Measurements from ENCODE around the gene TGFBR2. TPM values are rescaled to one million over a fixed set of nuclear protein-coding genes. Genes with fewer than 3 reads are reported as not detected.

Gene TGFBR2
- 10 to 100 TPM; 53.0 to 69.6 TPM for total RNA-seq

DNA sequence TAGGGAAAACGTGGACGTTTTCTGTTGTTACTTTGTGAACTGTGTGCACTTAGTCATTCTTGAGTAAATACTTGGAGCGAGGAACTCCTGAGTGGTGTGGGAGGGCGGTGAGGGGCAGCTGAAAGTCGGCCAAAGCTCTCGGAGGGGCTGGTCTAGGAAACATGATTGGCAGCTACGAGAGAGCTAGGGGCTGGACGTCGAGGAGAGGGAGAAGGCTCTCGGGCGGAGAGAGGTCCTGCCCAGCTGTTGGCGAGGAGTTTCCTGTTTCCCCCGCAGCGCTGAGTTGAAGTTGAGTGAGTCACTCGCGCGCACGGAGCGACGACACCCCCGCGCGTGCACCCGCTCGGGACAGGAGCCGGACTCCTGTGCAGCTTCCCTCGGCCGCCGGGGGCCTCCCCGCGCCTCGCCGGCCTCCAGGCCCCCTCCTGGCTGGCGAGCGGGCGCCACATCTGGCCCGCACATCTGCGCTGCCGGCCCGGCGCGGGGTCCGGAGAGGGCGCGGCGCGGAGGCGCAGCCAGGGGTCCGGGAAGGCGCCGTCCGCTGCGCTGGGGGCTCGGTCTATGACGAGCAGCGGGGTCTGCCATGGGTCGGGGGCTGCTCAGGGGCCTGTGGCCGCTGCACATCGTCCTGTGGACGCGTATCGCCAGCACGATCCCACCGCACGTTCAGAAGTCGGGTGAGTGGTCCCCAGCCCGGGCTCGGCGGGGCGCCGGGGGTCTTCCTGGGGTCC lies at the start of gene TGFBR2:
Gene TGFBR2, plus strand, starts transcription at position 301 of the 731 bp plus-strand sequence. Its CDS starts 283 bp downstream, at position 584.
- Histone ChIP-seq H3K4me1 (replicated peaks) (no peaks in the 10 kb centered on the region), H3K27me3 (replicated peaks; ENCODE audit: insufficient read depth) (no peaks in the 10 kb centered on the region), H3K27ac (peak within 1 kb of the TSS; percentile 91 to 92), H3K36me3 (no peaks in the 10 kb centered on the region), H3K9me3 (no peaks in the 10 kb centered on the region), H3K4me3 (peak within 1 kb of the TSS; percentile 90 to 98)
- peak; percentile 80 for TF ChIP-seq POLR2A (IDR thresholded peaks at IDR 0.05)
- TF ChIP-seq, protein P1, sequence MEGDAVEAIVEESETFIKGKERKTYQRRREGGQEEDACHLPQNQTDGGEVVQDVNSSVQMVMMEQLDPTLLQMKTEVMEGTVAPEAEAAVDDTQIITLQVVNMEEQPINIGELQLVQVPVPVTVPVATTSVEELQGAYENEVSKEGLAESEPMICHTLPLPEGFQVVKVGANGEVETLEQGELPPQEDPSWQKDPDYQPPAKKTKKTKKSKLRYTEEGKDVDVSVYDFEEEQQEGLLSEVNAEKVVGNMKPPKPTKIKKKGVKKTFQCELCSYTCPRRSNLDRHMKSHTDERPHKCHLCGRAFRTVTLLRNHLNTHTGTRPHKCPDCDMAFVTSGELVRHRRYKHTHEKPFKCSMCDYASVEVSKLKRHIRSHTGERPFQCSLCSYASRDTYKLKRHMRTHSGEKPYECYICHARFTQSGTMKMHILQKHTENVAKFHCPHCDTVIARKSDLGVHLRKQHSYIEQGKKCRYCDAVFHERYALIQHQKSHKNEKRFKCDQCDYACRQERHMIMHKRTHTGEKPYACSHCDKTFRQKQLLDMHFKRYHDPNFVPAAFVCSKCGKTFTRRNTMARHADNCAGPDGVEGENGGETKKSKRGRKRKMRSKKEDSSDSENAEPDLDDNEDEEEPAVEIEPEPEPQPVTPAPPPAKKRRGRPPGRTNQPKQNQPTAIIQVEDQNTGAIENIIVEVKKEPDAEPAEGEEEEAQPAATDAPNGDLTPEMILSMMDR (IDR thresholded peaks at IDR 0.05): peak in 2 of 4 experiments; percentile 32 to 53
- peak; percentile 80 for TF ChIP-seq POLR2AphosphoS5 (IDR thresholded peaks at IDR 0.05)
- WGBS: under 1% methylated on average over 51 of the region's 71 CpGs
- intact Hi-C loops (cut with DNase I): loop anchor here (5.0 to 10.0 kb wide), 4 partner anchors 92 to 492 kb away; no protein-coding TSS in a partner anchor
- DNase-seq (ENCODE audit: low spot score): peak; percentile 86

DNA sequence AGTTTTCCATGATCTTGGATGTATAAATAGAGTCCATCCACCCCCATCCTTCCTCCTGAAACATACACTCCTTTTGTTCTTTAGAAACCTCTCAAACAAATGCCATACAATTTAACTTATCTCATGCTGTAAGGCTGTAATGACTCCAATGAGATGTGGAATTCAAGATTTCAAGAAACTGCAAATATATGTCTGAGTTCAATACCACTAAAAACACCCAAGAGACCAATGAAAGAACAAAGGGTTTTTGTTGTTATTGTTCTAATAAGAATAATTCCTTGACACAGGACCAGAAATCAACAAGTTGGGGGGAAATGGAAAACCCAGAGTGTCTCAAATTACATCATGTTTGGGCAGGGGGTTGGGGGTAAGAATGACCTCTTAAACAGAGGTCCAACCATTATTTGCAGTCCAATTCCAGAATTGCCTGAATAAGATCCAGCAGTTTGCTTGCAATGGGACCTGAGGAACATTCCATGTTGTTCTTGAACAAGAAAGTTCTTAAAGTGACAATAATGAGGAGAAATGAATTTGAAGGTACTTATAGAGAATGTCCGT lies 48.6 kb upstream of the TGFBR2 start:
- TF ChIP-seq, protein P1 (IDR thresholded peaks at IDR 0.05): no peak
- TF ChIP-seq POLR2AphosphoS5 (IDR thresholded peaks at IDR 0.05) (no peak), POLR2A (IDR thresholded peaks at IDR 0.05) (no peak)
- H3K9me3 ChIP-seq: no peaks in the 10 kb centered on the region
- no peaks in the 10 kb centered on the region for H3K27me3 ChIP-seq (replicated peaks; ENCODE audit: insufficient read depth)
- H3K36me3 ChIP-seq: no peaks in the 10 kb centered on the region
- H3K4me1 ChIP-seq (replicated peaks): no peaks in the 10 kb centered on the region
- no peak overlapping the region for H3K4me3 ChIP-seq
- intact Hi-C loops (cut with DNase I): no loop called here
- no peak overlapping the region for H3K27ac ChIP-seq
- WGBS: 100% methylated on average over 1 of the region's 1 CpG
- DNase-seq (ENCODE audit: low spot score): no peak

DNA sequence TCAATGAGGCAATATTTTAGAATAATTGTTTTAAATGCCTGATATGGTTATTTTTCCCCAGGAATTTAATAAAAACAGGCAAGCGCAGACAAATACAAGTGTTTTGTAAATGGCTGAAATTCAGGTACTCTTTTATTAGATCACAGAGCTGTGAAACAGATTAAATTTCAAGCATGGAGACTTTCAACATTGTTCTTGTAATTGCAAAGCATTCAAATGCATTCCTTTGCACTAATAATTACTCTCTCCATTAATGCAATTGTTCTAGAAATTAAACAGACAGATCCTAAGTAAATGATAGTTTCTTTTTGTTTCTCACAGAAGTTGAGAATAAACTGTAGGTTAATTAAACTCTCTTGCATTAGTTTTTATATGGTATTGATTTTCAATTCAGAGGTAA lies 42.4 kb upstream of the TGFBR2 start:
- Histone ChIP-seq H3K27ac (no peak overlapping the region), H3K27me3 (replicated peaks; ENCODE audit: insufficient read depth) (no peaks in the 10 kb centered on the region), H3K4me1 (replicated peaks) (no peaks in the 10 kb centered on the region), H3K9me3 (no peaks in the 10 kb centered on the region), H3K36me3 (no peaks in the 10 kb centered on the region), H3K4me3 (no peak overlapping the region)
- no peak for DNase-seq (ENCODE audit: low spot score)
- intact Hi-C loops (cut with DNase I): no loop called here
- TF ChIP-seq POLR2AphosphoS5 (IDR thresholded peaks at IDR 0.05) (no peak), POLR2A (IDR thresholded peaks at IDR 0.05) (no peak)
- TF ChIP-seq, protein P1 (IDR thresholded peaks at IDR 0.05): no peak
- WGBS: 50% methylated on average over 1 of the region's 1 CpG

DNA sequence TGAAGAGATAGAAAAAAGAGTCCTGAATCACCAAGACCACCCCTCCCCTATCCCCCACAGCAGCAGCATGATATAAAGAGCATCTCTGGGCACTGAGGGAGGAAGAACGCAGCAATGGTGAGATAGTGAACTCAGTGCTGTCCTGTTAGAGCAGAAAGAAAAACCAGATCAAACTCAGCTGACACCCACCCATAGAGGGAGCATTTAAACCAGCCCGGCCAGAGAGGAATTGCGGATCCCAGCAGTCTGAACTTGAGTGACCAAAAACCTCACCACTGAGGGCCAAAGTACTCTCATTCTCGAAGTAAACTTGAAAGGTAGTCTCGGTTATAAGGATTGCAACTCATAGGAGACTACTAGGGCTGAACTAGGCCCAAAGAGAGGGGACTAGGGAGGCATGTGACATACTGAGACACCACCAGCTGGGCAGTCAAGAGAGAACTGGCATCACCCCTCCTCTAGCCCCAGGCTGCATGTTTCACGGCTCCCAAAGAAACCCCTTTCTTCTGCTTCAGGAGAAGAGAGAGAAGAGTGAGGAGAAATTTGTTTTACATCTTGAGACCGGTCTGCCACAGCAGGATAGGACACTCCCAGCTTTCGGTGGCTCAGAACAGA lies 39.2 kb upstream of the TGFBR2 start:
- no peaks in the 10 kb centered on the region for H3K27me3 ChIP-seq (replicated peaks; ENCODE audit: insufficient read depth)
- H3K36me3 ChIP-seq: no peaks in the 10 kb centered on the region
- intact Hi-C loops (cut with DNase I): no loop called here
- TF ChIP-seq, protein P1 (IDR thresholded peaks at IDR 0.05): no peak
- TF ChIP-seq POLR2A (IDR thresholded peaks at IDR 0.05) (no peak), POLR2AphosphoS5 (IDR thresholded peaks at IDR 0.05) (no peak)
- H3K9me3 ChIP-seq: no peaks in the 10 kb centered on the region
- DNase-seq (ENCODE audit: low spot score): no peak
- WGBS: 95% methylated on average over 8 of the region's 8 CpGs
- H3K4me3 ChIP-seq: no peak overlapping the region
- no peak overlapping the region for H3K27ac ChIP-seq
- no peaks in the 10 kb centered on the region for H3K4me1 ChIP-seq (replicated peaks)

Data from prostate gland (tissue), 2 donors.